Pulmonary artery endothelial cell (primary cell): ENCODE data around the gene RELL1. TPM values are rescaled to one million over a fixed set of nuclear protein-coding genes. Genes with fewer than 3 reads are reported as not detected.
A peak's percentile ranks its signal among the peaks of the same experiment; 100 is the strongest.

ENCODE experiments used
- DNase-seq: peaks from one replicate; pipeline ENCODE4 v3.0.0-alpha.2; 2011; ENCODE audit warnings: low read depth, low spot score
- total RNA-seq: library from RNA; depleted of rRNA; stranded (reverse); fragments of >200 nt; gene quantifications from 2 replicates; pipeline ENCODE4 v1.2.3, GENCODE V29; 2014

RELL1 gene
- total RNA-seq, 1 donor from 2014 or later = 231 TPM

DNA sequence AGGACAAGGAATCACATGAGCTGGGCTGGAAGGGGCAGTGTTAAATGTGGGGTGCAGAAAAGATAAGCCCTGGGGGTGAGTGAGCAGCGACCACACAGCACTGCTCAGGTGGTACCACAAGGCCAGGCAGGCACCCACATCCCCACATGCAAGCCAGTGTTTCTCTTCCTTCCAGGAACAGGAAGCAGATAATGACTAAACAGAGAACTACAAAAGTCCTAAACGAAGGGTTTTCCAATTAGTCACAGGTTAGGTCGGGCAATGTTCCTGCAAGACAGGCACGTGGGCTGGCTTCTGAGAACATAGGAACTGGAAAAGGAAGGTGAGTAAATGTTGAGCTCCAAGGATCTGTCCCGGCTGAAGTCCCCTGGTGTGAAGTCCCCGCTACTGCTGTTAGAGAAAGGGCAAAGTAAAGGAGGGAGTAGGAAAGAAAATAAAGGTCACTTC is 19.5 kb downstream of the RELL1 start:
- DNase-seq = peak; percentile 93

DNA sequence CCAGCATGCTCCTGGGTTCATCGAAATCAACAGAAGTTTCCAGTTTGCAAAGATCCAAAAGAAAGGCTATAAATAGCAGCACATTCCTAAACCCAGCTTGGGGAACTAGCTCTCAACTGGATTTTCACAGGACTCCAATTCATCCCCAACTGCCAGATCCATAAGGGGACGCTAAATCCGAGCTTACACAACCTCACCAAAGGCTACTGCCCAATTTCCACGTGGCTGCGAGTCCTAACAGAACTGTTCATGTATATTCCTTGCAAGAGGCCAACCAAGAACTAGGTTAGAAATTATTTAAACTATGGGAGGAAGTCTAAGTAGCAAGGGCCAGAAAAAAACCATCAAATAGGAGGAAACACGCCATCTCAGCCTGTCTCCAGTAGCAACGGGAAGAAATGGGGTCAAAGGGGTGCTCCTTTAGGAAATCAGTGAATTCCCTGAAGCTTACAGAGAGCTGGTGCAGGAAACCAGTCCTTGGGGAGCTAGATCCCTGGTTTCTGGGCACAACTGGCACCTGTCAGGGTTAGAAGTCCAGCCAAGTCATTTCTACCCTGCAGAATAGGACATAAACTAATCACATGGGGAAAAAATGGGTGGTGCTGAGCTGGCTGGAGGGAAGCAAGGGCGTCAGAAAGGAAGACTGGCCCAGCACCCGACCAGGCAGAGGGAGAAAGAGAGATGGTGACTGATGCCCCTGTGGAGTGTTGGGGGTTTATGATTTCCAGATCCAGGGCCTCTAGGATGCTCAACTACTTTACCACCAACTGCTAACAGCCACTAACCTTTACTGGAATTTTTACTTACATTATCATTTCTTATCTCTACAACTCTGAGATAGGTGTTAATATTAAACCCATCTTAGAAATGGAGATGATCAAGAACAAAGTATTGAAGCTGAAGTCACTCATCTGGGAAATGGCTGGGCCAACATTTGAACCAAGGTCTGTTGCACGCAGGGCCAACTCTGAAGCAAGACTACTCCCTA is 20.5 kb downstream of the RELL1 start:
- DNase-seq = peak; percentile 88

DNA sequence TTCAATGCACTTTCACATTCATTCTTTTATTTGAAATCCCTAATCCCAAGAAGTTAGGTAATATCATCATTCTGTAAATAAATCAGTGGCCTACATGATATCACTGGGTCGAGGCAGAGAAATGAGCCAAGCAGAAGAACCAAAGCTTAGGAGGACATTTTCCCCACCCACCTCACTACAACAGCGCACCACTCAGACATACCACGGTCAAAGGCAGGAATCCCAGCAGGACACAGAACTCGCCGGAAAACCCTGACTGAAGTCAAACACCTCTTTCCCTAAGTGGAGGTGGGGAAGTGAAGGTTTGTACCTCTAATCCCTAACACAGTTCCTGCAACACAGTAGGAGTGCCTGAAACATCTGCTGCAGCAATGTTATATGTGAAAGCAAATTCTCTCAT is 21.5 kb downstream of the RELL1 start:
- DNase-seq = no peak

DNA sequence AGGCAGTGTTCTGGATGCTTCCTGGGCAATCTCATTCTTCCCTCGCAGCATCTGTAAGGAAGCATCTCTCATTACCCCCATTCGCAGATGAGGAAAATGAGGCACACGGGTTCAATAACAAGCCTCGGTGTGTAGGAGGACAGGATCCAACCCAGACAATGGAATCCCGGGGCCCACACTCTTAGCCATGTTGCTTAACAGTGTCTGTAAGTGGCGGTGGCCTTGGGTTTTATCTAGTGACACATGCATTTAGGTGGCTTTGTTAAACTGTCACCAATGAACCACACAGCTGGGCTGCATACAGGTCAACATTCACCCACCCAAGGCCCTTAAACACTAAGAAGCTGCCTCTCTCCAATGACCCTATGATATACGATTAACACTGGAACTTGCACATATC is 22.6 kb downstream of the RELL1 start:
- no peak for DNase-seq

DNA sequence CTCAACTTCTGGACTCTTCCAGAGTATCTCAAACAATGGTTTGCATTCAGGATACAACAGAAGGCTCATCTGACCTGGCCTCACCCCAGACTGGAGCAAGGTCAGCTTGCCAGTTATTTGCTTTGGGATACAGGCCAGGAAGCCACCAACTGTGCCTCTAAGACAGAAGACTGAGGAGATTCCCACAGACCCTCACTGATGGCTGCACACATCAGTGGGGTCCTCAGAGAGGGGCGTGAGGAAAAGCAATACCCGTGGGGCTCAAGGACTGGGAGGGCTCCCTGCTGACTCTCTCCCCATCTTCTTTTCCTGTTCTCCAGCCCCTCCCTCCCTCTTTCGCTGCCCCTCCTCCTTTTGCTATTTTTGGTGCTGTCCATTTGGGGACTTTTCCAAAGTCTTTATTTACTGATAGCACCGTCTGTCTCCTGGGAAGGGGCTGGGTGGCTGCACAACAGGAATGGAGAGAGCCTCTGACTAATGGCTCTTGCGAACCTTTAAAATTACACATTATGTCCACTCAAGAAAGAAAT is 23.2 kb downstream of the RELL1 start:
- no peak for DNase-seq

DNA sequence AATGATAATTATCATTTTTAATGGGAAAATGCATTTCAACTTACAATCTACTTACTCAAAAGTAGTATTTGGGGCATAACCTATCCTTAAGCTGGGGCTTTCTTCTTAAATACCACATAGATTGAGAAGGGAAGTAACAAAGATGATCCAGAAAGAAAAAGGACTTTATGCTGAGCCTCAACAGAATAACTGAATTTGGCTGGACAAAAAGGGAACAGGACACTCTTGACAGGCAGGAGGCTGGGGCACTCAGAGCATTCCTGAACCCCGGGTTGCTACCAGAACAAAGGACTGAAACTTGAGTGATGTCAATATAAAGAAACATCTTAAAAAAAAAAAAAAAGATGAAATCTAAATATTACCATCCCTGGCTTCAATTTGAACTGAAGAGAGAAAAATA is 23.9 kb downstream of the RELL1 start:
- no peak for DNase-seq

DNA sequence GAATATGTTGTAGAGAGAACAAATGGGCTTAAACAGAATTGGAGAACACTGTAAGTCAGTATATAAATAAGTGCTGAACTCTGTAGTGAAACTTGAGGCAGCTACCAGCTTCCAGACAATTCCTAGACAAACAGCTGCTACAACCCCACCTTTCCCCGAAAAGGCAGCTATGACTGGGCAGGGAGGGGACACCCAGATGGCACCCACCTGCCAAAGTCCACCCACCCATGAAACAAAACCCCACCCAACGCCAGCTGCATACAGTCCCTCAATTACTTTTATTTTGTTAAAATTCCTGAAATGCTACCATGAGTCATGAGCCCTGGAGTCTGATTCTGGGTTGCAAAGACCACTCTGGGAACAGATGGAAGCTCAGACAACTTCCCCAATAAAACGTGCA is 24.4 kb downstream of the RELL1 start:
- DNase-seq = no peak

DNA sequence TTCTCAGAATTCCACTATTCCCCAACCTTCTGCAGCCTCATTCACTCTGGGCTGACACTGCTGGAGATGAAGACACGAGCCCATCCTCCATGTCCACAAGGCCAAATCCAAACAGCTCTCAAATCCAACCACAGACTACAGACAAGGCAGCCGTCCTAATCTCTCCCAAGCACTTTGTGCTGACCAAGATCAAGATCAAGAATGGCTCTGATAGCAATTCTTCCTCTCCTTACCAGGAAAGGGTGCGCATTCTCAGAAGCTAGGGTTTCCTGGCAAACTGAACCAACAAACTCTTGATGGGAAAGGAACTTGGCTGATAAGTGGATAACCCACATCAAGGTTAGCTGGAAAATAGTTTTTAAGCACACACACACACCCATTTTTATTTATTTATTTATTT is 26.5 kb downstream of the RELL1 start:
- DNase-seq = no peak

DNA sequence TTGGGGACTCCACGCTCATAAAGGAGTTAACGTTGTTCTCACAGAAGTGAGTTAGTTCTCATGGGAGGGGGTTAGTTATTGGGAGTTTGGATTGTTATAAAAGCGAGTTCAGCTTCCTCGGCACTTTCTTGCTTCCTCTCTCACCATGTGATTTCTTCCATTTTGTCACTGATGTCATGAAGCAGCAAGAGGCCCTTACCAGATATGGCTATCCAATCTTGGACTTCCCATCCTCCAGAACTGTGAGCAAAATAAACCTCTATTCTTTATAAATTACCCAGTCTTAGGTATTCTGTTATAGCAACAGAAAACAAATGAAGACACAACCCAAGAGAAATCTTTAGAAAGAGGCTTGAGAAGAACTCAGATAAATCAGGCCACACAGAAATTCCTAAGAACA is 29.5 kb downstream of the RELL1 start:
- DNase-seq = no peak

DNA sequence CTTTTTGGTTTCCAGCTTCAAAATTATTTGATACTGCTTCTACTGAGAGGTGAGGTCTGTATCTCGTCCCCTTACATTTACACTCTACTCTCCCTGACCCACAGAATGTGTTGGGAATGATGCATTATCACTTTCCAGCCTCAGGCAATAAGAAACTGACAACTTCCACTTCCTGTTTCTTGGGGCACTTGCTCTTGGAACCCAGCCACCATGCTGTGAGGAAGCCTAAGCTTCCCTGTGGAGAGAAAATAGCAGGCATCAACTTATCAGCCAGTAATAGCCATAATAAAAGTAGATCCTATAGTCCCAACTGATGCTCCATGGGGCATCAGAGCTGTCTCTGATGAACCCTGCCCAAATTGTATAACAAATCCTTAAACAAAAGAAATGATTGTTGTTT is 32.6 kb downstream of the RELL1 start:
- peak; percentile 36 for DNase-seq

DNA sequence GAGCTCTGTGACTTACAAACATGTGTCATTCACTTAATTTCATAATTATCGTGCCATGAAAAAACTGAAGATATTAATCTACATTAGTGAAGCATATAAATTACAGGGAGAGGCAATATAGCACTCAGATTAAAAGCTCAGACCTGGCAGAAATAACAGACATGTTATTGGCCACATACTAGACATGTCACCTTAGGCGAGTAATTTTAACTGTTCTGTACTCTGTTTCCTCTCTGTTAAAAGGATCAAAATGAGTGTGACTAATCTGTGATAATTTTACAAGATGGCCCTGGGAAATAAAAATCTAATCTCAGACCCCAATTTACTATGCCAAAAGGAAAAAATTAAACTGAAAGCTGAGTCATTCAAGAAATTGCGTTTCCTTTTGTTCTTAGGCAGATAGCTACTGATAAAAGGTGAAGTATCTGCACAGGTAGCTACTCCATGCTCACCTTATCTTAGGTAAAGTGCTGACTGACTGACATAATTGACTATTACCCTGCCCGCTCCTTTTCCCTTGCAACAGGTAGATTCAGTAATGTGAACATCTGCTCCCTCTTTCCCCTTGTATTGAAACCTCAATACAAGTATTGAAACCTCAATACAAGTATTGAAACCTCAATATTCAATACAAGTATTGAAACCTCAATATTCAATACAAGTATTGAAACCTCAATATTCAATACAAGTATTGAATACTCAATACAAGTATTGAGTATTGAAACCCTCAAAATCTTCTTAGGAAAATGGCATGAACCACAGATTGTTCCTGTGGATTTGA is 33.2 kb downstream of the RELL1 start:
- no peak for DNase-seq

DNA sequence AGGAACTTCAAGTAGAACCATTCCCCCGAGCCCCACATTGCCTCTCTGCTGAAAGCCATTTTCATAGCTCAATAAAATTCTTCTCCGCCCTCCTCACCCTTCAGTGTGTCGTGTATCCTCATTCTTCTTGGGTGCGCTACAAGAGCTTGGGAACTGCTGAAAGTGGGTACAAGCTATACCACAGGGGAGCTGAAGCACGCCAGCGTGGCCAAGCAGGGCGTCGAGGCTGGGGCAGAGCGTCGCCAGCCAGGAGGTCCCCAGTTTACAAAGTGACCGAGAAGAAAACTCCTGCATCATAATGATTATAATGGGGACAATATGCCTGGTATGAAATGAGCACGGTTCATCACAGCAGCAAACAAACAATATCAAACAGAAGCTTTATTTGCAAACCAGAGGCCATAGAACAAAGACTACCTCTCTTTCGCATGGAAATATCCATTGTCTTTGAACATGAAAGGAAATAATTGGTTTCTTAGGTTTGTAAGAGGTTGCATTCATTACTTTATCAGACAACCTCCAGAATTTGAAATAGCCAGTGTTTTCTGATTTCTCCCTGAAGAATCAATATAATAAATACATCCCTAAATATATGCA is 34.3 kb downstream of the RELL1 start:
- no peak for DNase-seq

DNA sequence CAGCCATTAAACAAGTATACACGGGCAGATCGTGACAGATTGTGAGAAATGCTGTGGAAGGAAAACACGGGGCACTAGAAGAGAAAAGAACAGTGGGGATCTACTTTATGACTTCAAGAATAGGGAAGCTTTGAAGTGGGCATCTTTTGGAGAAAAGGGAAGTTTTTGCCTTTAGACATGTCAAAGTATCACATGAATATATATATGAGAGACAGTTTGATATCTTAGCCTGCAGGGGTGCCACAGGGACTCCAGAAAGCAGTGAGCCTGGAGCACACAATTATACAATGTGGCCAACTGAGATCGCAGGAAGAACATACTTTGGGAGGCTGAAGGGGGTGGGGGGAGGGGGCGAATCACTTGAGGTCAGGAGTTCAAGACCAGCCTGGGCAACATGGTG is 35.7 kb downstream of the RELL1 start:
- DNase-seq = no peak

DNA sequence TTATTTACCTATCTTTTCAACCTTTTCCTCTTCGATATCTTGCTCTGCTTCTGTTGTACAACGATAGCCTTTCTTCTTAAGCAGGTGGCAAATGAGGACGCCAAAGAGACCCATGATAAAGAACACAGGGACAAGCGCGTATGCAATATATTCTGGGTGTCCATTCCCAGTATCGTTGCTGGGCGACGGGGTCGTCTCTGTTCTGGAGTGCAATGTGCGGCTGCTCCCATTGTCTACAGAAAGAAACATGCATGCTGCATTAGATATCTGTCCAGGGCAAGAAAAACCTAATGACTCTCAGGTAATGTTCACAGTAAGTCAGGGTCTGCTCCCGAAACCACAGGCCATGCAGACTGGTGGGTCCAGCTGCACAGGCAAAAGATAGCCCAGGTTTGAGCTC is 36.9 kb downstream of the RELL1 start:
- no peak for DNase-seq

DNA sequence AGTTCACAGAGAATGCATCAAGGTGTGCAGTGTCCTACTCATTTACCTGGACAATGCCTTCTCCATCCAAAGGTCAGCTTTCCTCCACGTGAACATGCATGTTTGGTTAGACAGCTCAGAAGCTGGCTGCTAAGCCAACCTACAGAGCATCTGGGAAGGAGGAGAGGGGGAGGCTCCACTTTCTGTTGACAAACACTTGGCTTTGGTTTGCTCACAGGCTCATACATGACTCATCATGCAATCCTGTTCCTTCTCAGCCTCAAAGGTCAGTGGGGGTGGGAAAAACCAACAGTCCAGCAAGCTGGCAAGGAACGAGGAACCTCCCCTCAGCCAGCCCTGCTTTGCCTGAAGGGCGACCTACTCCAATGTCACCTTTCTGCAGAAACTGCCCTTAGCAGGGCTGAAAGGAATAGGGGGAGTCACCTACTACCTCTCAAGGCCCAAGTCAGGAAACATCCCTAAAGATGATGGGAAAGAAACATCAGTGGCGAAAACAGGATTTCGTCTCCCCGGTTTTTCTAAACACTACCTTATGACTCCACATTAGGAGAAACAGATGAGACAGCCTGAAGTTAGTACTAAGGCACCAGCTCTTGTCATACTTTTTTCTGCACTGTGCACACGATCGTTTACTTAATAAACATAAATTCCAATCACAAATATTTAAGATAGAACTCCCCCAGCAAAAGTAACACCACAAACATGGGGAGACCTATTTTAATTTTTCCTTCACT is 37.9 kb downstream of the RELL1 start:
- DNase-seq = peak; percentile 86

DNA sequence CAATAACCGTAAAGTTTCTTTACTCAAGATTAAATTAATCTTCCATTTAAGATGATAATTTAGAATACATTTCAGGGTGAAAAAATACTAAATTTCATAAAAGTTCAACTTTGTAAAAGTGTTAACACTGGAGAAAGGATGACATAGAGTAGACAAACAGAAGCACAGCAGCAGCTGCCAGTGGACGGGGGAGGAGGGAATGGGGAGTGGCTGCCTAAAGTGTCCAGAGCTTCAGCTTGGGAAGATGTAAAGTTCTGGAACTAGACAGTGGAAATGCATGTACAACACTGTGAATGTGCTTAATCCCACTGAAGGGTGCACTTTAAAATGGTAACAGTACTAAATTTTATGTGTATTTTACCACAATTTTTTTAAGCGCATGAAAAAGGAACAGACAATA is 39.9 kb downstream of the RELL1 start:
- DNase-seq = no peak

DNA sequence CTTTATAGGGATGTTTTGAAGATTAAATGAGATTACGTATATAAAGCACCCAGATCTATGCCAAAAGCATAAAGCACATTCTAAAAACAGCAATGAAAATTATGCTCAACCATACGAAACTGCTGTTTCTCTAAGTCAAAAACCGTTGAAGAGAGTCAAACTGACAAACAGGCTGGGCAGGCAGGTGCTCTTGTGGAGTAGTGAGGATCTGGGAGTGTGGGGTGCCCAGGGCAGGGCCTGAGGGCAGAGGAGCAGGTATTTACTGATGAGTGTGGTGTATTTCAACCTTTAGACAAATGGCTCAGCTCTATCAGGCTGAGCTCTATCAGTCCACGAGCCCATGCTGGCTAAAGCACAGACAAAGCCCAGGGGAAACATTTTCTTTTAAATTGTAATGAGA is 40.4 kb downstream of the RELL1 start:
- no peak for DNase-seq

DNA sequence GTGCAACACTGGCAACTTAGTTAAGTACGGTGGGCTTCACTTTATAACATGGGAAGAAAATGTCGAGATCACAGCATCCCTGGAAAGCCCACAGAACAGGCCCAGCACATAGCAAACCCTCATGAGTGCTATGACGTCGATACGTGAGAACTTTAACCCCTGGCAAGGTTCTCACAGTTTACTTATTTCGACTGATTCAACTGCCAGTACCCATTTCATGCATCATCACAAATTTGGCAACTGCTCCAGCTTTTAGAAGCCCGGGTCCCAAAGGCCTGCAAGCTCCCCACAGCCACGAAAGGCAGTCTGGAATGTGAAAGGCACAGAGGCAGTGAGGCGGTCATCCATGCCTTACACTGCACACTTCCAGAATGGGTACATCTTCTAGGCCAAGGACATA is 41.2 kb downstream of the RELL1 start:
- DNase-seq = no peak

DNA sequence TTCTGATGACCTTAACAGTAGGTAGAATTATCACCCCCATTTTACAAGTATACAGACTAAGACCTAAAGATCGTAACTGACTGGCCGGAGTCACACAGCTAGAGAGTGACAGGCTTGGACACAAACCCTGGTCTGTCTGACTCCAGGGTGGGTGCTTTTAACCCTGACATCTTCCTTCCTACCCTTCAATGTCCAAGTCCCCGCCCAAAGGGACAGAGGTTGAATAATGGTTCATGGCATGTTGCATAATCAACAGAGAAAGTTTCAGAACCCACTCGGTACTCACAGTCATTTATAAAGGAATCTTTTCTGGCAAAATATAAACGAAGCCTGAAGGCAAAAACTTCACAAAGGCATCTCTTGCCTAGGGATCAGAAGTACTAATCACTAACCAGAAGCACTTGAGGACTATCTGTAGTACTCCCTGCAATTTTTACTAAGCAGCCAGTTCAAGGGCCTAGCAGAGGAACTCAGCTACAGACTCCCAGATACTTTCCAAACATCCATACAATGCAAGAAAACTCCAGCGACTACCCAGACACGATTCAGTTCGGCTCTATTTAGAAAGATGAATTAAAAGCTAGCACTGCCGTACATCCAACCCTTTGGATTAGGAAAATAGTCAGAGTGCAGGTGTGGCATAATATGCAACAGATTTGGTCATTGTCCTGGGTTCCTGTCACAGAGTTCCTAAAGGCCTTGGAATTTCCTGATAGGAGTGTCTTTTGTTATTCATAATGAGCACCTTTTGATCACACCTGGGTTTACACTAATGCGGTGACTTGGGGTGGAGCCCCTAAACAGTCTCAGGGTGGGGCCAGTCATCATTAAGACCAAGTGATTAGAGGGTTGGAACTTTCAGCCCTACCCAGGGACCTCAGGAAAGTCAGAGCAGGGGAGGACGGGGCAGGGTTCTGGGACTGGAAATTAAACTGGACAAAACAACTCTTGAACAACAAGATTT is 44.0 kb downstream of the RELL1 start:
- DNase-seq = no peak

DNA sequence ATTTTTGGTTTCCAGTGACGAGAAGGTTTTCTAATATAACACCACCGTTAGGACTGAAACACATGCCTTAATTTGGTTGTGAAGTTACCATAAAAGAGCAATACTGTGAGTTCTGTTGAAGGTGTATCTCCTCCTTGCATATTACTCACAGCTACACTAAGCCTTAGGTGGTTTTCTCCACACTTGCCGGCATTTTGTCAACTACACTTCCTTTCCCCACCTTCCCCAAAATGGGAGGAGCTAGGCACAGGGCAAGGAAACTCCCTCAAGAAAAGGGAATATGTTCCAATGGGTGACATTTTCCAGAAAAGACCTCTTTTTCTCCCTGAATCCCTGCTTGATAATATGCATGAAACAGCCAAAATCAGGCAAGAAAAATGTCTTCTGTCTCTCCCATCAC is 44.8 kb downstream of the RELL1 start:
- no peak for DNase-seq
